WI38 (cell line): ENCODE measurements around the gene TUBB6.

ENCODE experiments used
- H3K4me3 ChIP-seq: 2 replicates; pipeline ENCODE4 v1.5.1; 2011; ENCODE audit warnings: low read depth, mild to moderate bottlenecking, control low read depth, low read length
- CTCF ChIP-seq: IDR thresholded peaks from 2 replicates; pipeline ENCODE4 v1.5.1; 2012; ENCODE audit warnings: low read depth, mild to moderate bottlenecking, control low read depth, low read length

Gene TUBB6

GRCh38 chr18:12309683-12310198, 1.7 kb downstream of the TUBB6 start:
- TF ChIP-seq CTCF, result no peak
- H3K4me3 ChIP-seq, result peak overlapping the region; percentile 90

- no peak for TF ChIP-seq CTCF
- H3K4me3 ChIP-seq, result peak overlapping the region; percentile 34
These were observed 2.7 kb downstream of the TUBB6 start for GRCh38 chr18:12310762-12311161.

GRCh38 chr18:12312976-12313375, 4.9 kb downstream of the TUBB6 start:
- no peak overlapping the region for H3K4me3 ChIP-seq

GRCh38 chr18:12313530-12314245, 5.6 kb downstream of the TUBB6 start:
- no peak overlapping the region for H3K4me3 ChIP-seq
- TF ChIP-seq CTCF, result no peak

More at GRCh38 chr18:12312976-12313375, 4.9 kb downstream of the TUBB6 start:
- no peak for TF ChIP-seq CTCF

GRCh38 chr18:12314591-12315305, 6.7 kb downstream of the TUBB6 start:
- TF ChIP-seq CTCF, result no peak
- no peak overlapping the region for H3K4me3 ChIP-seq

- no peak for TF ChIP-seq CTCF
- H3K4me3 ChIP-seq, result no peak overlapping the region
These were observed 7.4 kb downstream of the TUBB6 start for GRCh38 chr18:12315490-12315889.

- TF ChIP-seq CTCF, result no peak
- no peak overlapping the region for H3K4me3 ChIP-seq
These were observed 7.9 kb downstream of the TUBB6 start for GRCh38 chr18:12315911-12316310.
